Endodermal cell (in vitro differentiated cells): ENCODE measurements around the gene MICU1. TPM values are rescaled to one million over a fixed set of nuclear protein-coding genes. Genes with fewer than 3 reads are reported as not detected.

Experiments used
- DNase-seq: peaks from one replicate; pipeline ENCODE4 v3.0.0-alpha.2; 2017
- H3K27ac ChIP-seq: 2 replicates; pipeline ENCODE4 v1.5.1; 2013; ENCODE audit warnings: mild to moderate bottlenecking, low read depth, low read length, moderate library complexity
- H3K27me3 ChIP-seq: 2 replicates; pipeline ENCODE4 v1.6.1; 2013; ENCODE audit warnings: mild to moderate bottlenecking, low read length, moderate library complexity; ENCODE audit not compliant: insufficient read depth, control insufficient read depth, poor library complexity, severe bottlenecking
- H3K36me3 ChIP-seq: 2 replicates; pipeline ENCODE4 v1.7.0; 2013; ENCODE audit warnings: mild to moderate bottlenecking, low read length, moderate library complexity; ENCODE audit not compliant: control insufficient read depth, insufficient read depth
- H3K4me1 ChIP-seq: one replicate; pipeline ENCODE4 v1.7.0; 2013; ENCODE audit warnings: low read length; ENCODE audit not compliant: control insufficient read depth, insufficient read depth
- H3K4me3 ChIP-seq: 2 replicates; pipeline ENCODE4 v1.5.1; 2013; ENCODE audit warnings: mild to moderate bottlenecking, low read length, moderate library complexity
- H3K9ac ChIP-seq: 2 replicates; pipeline ENCODE4 v1.6.1; 2013; ENCODE audit warnings: mild to moderate bottlenecking, low read length, moderate library complexity; ENCODE audit not compliant: poor library complexity, severe bottlenecking; ENCODE audit errors: extremely low read depth
- H3K9me3 ChIP-seq: 2 replicates; pipeline ENCODE4 v1.6.1; 2013; ENCODE audit warnings: mild to moderate bottlenecking, low read length, moderate library complexity; ENCODE audit not compliant: control insufficient read depth
- H3K27ac Mint-ChIP-seq: 2 replicates; pipeline ENCODE4 v1.8.0; 2020; ENCODE audit warnings: mixed read lengths
- H3K27me3 Mint-ChIP-seq: 2 replicates; pipeline ENCODE4 v1.8.0; 2021; ENCODE audit warnings: mild to moderate bottlenecking, mixed read lengths; ENCODE audit not compliant: insufficient read depth
- H3K36me3 Mint-ChIP-seq: 2 replicates; pipeline ENCODE4 v1.8.0; 2020; ENCODE audit warnings: low read depth, mixed read lengths
- H3K4me1 Mint-ChIP-seq: 2 replicates; pipeline ENCODE4 v1.8.0; 2020; ENCODE audit warnings: mixed read lengths
- H3K4me3 Mint-ChIP-seq: 2 replicates; pipeline ENCODE4 v1.8.0; 2020; ENCODE audit warnings: mild to moderate bottlenecking, moderate library complexity, mixed read lengths
- H3K9me3 Mint-ChIP-seq: 2 replicates; pipeline ENCODE4 v1.8.0; 2020; ENCODE audit warnings: mild to moderate bottlenecking, mixed read lengths
- WGBS, 2 experiments: methylation state at CpG; one replicate each; pipeline versions ENCODE4 v1.1.5 to v1.1.7; 2013; ENCODE audit warnings: missing lambda C conversion rate in 2 of 2, mixed read lengths in 1 of 2; ENCODE audit not compliant: insufficient coverage in 1 of 2, insufficient read length in 1 of 2; 5-methylcytosine and 5-hydroxymethylcytosine counted together
- total RNA-seq, 2 donors: library from RNA; stranded (reverse); fragmentation: NEBNext Ultra II Directional in 1 of 2; extraction: Animal tissue kit (Norgen Biotek cat#: 25700) in 1 of 2; gene quantifications; 2 replicates in 1 of 2; 3 replicates in 1 of 2; pipeline ENCODE4 v1.2.1, GENCODE V29; 2021
- TF ChIP-seq, protein P1 (sequence below): fragments of 200-600 bp; sonication (generic); conservative IDR thresholded peaks from 2 replicates; pipeline ENCODE4 v1.5.0; 2021; ENCODE audit warnings: antibody characterized with exemption, mild to moderate bottlenecking

Gene MICU1
- total RNA-seq, 2 donors from 2014 or later = 41.9 to 54.9 TPM

DNA sequence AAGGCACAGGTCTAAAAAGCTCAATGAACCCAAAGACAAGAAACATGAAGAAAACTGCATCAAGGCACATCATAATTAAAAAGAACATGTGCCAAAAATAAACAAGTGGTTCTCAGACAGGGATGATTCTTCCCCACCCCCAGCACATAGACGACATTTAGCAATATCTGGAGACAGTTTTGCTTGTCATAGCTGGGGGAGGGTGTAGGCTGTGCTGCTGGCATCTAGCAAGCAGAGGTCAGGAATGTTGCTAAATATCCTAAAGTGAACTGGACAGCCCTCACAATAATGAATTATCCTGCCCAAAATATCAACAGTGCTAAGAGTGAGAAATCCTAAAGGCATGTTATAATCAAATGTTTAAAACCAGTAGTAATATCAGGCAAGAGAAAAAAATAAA, 122.6 kb downstream of the MICU1 start:
- Mint-ChIP-seq H3K4me1 (no peaks in the 10 kb centered on the region), H3K27ac (no peak overlapping the region), H3K4me3 (no peak overlapping the region), H3K9me3 (peaks cover 21% of the 10 kb centered on the region), H3K36me3 (peaks cover 28% of the 10 kb centered on the region), H3K27me3 (no peaks in the 10 kb centered on the region)
- WGBS, 2 experiments = 92% methylated on average over 1 of the region's 1 CpG; no CpG with 5 or more reads in 1 of the 2 experiments
- H3K4me1 ChIP-seq = no peaks in the 10 kb centered on the region
- peaks cover 18% of the 10 kb centered on the region for H3K9me3 ChIP-seq
- TF ChIP-seq, protein P1, sequence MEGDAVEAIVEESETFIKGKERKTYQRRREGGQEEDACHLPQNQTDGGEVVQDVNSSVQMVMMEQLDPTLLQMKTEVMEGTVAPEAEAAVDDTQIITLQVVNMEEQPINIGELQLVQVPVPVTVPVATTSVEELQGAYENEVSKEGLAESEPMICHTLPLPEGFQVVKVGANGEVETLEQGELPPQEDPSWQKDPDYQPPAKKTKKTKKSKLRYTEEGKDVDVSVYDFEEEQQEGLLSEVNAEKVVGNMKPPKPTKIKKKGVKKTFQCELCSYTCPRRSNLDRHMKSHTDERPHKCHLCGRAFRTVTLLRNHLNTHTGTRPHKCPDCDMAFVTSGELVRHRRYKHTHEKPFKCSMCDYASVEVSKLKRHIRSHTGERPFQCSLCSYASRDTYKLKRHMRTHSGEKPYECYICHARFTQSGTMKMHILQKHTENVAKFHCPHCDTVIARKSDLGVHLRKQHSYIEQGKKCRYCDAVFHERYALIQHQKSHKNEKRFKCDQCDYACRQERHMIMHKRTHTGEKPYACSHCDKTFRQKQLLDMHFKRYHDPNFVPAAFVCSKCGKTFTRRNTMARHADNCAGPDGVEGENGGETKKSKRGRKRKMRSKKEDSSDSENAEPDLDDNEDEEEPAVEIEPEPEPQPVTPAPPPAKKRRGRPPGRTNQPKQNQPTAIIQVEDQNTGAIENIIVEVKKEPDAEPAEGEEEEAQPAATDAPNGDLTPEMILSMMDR = no peak
- H3K4me3 ChIP-seq = no peak overlapping the region
- peaks cover 5% of the 10 kb centered on the region for H3K36me3 ChIP-seq
- H3K27me3 ChIP-seq = no peaks in the 10 kb centered on the region
- no peak overlapping the region for H3K9ac ChIP-seq
- no peak overlapping the region for H3K27ac ChIP-seq
- no peak for DNase-seq

- Mint-ChIP-seq H3K9me3 (peaks cover 21% of the 10 kb centered on the region), H3K4me1 (no peaks in the 10 kb centered on the region), H3K27ac (no peak overlapping the region), H3K4me3 (no peak overlapping the region), H3K36me3 (peaks cover 25% of the 10 kb centered on the region), H3K27me3 (no peaks in the 10 kb centered on the region)
- H3K4me3 ChIP-seq = no peak overlapping the region
- no peak overlapping the region for H3K9ac ChIP-seq
- WGBS, 2 experiments = 71 to 93% methylated on average over 1 to 3 of the region's 3 CpGs
- TF ChIP-seq, protein P1 = no peak
- peaks cover 5% of the 10 kb centered on the region for H3K36me3 ChIP-seq
- no peak overlapping the region for H3K27ac ChIP-seq
- peaks cover 18% of the 10 kb centered on the region for H3K9me3 ChIP-seq
- H3K4me1 ChIP-seq = no peaks in the 10 kb centered on the region
- no peaks in the 10 kb centered on the region for H3K27me3 ChIP-seq
- no peak for DNase-seq
Observed at GRCh38 chr10:72502581-72502980, 123.3 kb downstream of the MICU1 start.

GRCh38 chr10:72499701-72500100, 126.2 kb downstream of the MICU1 start:
- no peak overlapping the region for H3K4me3 Mint-ChIP-seq
- H3K9me3 Mint-ChIP-seq = peaks cover 12% of the 10 kb centered on the region
- Histone ChIP-seq H3K27ac (no peak overlapping the region), H3K27me3 (no peaks in the 10 kb centered on the region), H3K4me1 (no peaks in the 10 kb centered on the region), H3K4me3 (no peak overlapping the region), H3K36me3 (no peaks in the 10 kb centered on the region), H3K9ac (no peak overlapping the region), H3K9me3 (peaks cover 9% of the 10 kb centered on the region)
- H3K27me3 Mint-ChIP-seq = no peaks in the 10 kb centered on the region
- TF ChIP-seq, protein P1 = no peak
- DNase-seq = no peak
- no peak overlapping the region for H3K27ac Mint-ChIP-seq
- H3K4me1 Mint-ChIP-seq = no peaks in the 10 kb centered on the region
- peaks cover 11% of the 10 kb centered on the region for H3K36me3 Mint-ChIP-seq
- 78 to 100% methylated on average over 1 of the region's 1 CpG for WGBS, 2 experiments
